ENCODE measurements around the gene MIF4GD.

Gene MIF4GD

GRCh38 chr17:75267411-75268232 lies 3.4 kb downstream of the MIF4GD start:
- Histone ChIP-seq H3K36me3 (ENCODE audit: control insufficient read depth, low read length) (peaks cover 61% of the 10 kb centered on the region), H3K4me1 (ENCODE audit: control insufficient read depth, low read length) (peaks cover 33% of the 10 kb centered on the region), H4K20me1 (ENCODE audit: control insufficient read depth, insufficient read depth, low read depth, low read length) (no peaks in the 10 kb centered on the region), H3K79me2 (ENCODE audit: control insufficient read depth, low read length) (peaks cover 41% of the 10 kb centered on the region), H3K27me3 (ENCODE audit: control insufficient read depth, low read length) (no peaks in the 10 kb centered on the region), H3K9me2 (replicated peaks; ENCODE audit: control insufficient read depth, low read length) (no peaks in the 10 kb centered on the region), H3K4me2 (ENCODE audit: low read length) (no peak overlapping the region), H3K27ac (ENCODE audit: low read depth, low read length) (no peak overlapping the region), H3K4me3 (ENCODE audit: low read length) (no peak overlapping the region), H3K9me3 (ENCODE audit: control insufficient read depth, insufficient read depth, low read length) (no peaks in the 10 kb centered on the region), H3F3A (ENCODE audit: control insufficient read depth, insufficient read depth) (peaks cover 3% of the 10 kb centered on the region)
- TF ChIP-seq, protein P1, sequence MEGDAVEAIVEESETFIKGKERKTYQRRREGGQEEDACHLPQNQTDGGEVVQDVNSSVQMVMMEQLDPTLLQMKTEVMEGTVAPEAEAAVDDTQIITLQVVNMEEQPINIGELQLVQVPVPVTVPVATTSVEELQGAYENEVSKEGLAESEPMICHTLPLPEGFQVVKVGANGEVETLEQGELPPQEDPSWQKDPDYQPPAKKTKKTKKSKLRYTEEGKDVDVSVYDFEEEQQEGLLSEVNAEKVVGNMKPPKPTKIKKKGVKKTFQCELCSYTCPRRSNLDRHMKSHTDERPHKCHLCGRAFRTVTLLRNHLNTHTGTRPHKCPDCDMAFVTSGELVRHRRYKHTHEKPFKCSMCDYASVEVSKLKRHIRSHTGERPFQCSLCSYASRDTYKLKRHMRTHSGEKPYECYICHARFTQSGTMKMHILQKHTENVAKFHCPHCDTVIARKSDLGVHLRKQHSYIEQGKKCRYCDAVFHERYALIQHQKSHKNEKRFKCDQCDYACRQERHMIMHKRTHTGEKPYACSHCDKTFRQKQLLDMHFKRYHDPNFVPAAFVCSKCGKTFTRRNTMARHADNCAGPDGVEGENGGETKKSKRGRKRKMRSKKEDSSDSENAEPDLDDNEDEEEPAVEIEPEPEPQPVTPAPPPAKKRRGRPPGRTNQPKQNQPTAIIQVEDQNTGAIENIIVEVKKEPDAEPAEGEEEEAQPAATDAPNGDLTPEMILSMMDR (IDR thresholded peaks at IDR 0.05; ENCODE audit: low read depth, low read length, poor library complexity, severe bottlenecking): no peak
- TF ChIP-seq EZH2phosphoT487 (IDR thresholded peaks at IDR 0.05; ENCODE audit: borderline replicate concordance, low read length): no peak

DNA sequence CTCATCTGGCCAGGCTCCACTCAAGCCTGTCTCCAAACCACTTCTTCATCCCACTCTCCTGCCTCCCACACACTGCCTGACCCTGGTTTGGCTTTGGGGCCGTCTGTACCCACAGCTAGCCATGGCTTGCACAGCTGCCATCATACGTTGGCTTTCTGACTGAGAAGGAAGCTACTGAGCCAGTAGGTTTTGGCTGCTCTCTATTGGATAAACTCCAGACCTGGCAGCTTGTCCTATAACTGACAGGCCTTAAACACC lies 3.9 kb downstream of the MIF4GD start:
- H3K36me3 ChIP-seq (ENCODE audit: control insufficient read depth, low read length): peaks cover 61% of the 10 kb centered on the region
- H3K9me2 ChIP-seq (replicated peaks; ENCODE audit: control insufficient read depth, low read length): no peaks in the 10 kb centered on the region
- H3K27ac ChIP-seq (ENCODE audit: low read depth, low read length): no peak overlapping the region
- H3K4me1 ChIP-seq (ENCODE audit: control insufficient read depth, low read length): peaks cover 31% of the 10 kb centered on the region
- no peak overlapping the region for H3K4me3 ChIP-seq (ENCODE audit: low read length)
- no peak for TF ChIP-seq EZH2phosphoT487 (IDR thresholded peaks at IDR 0.05; ENCODE audit: borderline replicate concordance, low read length)
- TF ChIP-seq, protein P1 (IDR thresholded peaks at IDR 0.05; ENCODE audit: low read depth, low read length, poor library complexity, severe bottlenecking): no peak
- no peaks in the 10 kb centered on the region for H3K9me3 ChIP-seq (ENCODE audit: control insufficient read depth, insufficient read depth, low read length)
- H3K4me2 ChIP-seq (ENCODE audit: low read length): no peak overlapping the region
- no peaks in the 10 kb centered on the region for H4K20me1 ChIP-seq (ENCODE audit: control insufficient read depth, insufficient read depth, low read depth, low read length)
- peaks cover 41% of the 10 kb centered on the region for H3K79me2 ChIP-seq (ENCODE audit: control insufficient read depth, low read length)
- peaks cover 3% of the 10 kb centered on the region for H3F3A ChIP-seq (ENCODE audit: control insufficient read depth, insufficient read depth)
- no peaks in the 10 kb centered on the region for H3K27me3 ChIP-seq (ENCODE audit: control insufficient read depth, low read length)

GRCh38 chr17:75266316-75267152 lies 4.5 kb downstream of the MIF4GD start:
- no peak overlapping the region for H3K4me2 ChIP-seq (ENCODE audit: low read length)
- no peaks in the 10 kb centered on the region for H3K27me3 ChIP-seq (ENCODE audit: control insufficient read depth, low read length)
- H3K79me2 ChIP-seq (ENCODE audit: control insufficient read depth, low read length): peaks cover 40% of the 10 kb centered on the region
- H3K4me1 ChIP-seq (ENCODE audit: control insufficient read depth, low read length): peaks cover 28% of the 10 kb centered on the region
- H3K4me3 ChIP-seq (ENCODE audit: low read length): no peak overlapping the region
- H4K20me1 ChIP-seq (ENCODE audit: control insufficient read depth, insufficient read depth, low read depth, low read length): no peaks in the 10 kb centered on the region
- no peak for TF ChIP-seq EZH2phosphoT487 (IDR thresholded peaks at IDR 0.05; ENCODE audit: borderline replicate concordance, low read length)
- TF ChIP-seq, protein P1 (IDR thresholded peaks at IDR 0.05; ENCODE audit: low read depth, low read length, poor library complexity, severe bottlenecking): no peak
- H3K27ac ChIP-seq (ENCODE audit: low read depth, low read length): no peak overlapping the region
- H3F3A ChIP-seq (ENCODE audit: control insufficient read depth, insufficient read depth): peaks cover 3% of the 10 kb centered on the region
- peaks cover 64% of the 10 kb centered on the region for H3K36me3 ChIP-seq (ENCODE audit: control insufficient read depth, low read length)
- H3K9me3 ChIP-seq (ENCODE audit: control insufficient read depth, insufficient read depth, low read length): no peaks in the 10 kb centered on the region
- H3K9me2 ChIP-seq (replicated peaks; ENCODE audit: control insufficient read depth, low read length): no peaks in the 10 kb centered on the region

Measured in DOHH2 (cell line).